NCI-H748 (cell line): ENCODE data around the gene PAK3.

Experiments
- DNase-seq: peaks from one replicate; lab custom pipeline; 2025; ENCODE audit not compliant: unreplicated experiment; lab: John Stamatoyannopoulos, UW

The PAK3 gene

DNA sequence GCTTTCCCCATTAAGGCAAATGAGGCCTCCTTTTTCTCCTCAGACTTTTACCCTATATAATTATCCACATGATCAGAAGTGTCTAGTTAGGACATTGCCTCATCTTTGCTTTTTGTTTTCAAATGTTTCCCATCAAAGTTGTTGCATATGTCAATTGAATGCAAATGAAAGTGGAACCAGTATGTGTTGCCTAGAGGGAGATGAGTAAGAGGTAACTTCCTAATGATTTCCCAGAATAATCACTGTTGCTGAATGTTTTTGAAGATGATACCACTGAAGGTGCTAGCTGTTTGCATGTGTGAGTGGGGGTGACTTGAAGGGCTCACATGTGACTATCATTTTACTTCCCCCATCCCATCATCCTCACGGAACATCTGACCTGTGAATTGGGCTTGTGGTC lies 33.9 kb downstream of the PAK3 start:
- DNase-seq, result no peak

DNA sequence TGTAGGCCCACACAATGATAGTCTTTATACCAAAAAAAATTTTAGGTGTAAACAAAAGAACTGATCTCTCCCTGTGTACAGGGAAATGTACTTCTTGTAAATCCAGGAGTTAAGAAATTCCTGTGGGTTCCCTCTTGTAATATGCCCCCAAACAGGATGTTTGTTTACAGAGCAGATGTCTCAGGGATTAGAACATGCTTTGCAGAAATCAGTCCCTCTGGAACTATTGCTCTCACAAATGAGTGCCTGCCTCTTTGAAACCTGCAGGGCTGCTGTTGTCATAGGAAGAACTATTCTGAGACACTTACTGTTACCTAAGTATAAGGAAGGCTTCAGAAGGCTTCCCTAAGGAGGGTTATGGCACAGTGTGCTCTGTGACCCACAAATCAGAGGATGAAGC lies 35.6 kb downstream of the PAK3 start:
- DNase-seq, result no peak

- DNase-seq, result no peak
These were observed 37.4 kb downstream of the PAK3 start for GRCh38 chrX:111133389-111133788.

GRCh38 chrX:111145878-111146277 lies 49.9 kb downstream of the PAK3 start:
- DNase-seq, result no peak

DNA sequence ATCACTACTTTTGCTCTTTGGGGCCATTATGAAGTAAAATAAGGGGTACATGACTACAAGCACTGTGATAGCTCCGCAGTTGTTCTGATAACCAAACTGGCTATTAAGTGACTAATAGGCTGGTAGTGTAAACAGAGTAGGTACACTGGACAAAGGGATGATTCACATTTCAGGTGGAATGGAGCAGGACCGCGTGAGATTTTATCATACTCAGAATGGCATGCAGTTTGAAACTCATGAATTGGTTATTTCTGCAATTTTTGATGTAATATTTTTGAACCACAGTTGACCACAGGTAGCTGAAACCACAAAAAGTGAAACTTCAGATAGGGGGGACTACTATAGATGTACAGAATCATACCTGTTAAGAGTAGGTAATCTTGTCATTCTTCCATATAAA lies 55.8 kb downstream of the PAK3 start:
- no peak for DNase-seq

GRCh38 chrX:111159232-111159631 lies 63.2 kb downstream of the PAK3 start:
- no peak for DNase-seq

GRCh38 chrX:111164728-111165127 lies 68.7 kb downstream of the PAK3 start:
- peak; percentile 10 for DNase-seq

GRCh38 chrX:111165902-111166301 lies 69.9 kb downstream of the PAK3 start:
- no peak for DNase-seq

GRCh38 chrX:111167334-111167733 lies 71.3 kb downstream of the PAK3 start:
- DNase-seq, result no peak

DNA sequence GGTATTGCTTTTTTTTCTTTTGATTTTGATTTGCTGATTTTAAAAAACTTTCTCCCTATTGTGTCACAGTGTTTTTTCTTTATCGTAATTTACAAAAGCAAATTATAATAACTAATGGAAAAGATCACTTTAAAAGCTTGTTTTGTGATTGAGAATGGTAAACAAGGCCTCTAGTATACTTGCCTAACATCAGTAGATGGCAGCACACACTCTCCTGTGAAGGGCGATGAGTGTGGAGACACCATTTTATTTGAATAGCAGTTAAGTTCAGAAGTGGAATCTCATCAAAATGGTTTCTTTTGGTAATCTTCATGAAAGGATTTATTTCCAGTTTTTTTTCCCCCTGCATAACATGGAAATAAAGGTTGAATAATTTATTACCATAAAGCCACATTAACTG lies 72.3 kb downstream of the PAK3 start:
- peak; percentile 69 for DNase-seq

GRCh38 chrX:111169141-111169540 lies 73.2 kb downstream of the PAK3 start:
- DNase-seq, result no peak

DNA sequence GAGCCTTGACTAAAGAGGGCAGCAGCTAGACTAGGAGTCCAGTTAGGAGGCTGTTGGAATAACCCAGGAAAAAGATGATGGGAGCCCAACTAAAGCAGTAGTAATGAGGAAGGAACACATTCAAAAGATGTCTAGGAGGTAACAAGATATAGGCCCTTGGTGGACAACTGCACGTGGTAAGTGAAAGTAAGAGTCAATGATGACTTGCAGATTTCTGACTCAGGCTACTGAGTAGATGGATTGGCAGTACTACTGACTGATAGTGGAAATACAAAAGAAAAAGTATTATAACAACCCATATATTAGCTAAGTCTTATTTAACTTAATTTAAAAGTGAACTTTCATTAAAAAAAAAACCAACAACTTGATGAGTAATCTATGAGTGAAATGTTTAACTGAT lies 74.0 kb downstream of the PAK3 start:
- DNase-seq, result no peak

- DNase-seq, result peak; percentile 69
These were observed 84.8 kb downstream of the PAK3 start for GRCh38 chrX:111180750-111181240.

DNA sequence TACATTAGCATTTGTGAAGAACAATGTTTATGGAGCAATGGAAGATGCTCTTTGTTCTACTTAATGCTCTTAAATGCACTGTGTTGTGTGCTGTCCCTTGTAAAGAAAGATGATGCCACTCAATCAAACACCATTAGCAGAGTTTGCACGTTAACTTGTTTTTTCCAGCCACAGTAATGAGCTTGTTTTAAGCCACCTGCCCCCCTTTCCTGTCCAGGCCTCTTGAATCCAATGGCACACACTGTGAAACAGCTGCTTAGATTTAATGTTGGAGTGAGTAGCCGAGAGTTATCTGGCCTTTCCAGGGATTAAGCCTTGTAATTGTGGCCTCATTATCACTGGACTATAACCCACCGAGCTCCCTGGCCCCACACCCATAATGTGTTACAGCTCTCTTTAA lies 86.0 kb downstream of the PAK3 start:
- peak; percentile 97 for DNase-seq

DNA sequence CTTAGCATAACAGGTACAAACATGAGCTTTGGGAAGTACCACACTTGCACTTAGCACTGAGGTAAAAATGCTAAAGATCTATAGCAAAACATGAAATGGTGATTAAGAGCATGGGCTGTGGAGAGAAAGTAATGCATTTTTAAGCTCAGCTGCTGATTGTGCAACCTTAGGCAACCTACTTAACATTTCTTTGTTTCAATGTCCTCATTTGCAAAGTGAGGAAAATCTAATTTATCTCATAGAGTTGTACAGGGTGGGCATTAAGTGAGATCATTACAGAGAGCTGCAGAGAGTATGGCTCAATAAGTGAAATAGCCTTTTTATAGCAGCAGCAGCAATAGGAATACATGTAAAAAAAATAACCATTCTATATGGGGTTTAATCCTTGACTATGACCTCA lies 87.0 kb downstream of the PAK3 start:
- peak; percentile 26 for DNase-seq

DNA sequence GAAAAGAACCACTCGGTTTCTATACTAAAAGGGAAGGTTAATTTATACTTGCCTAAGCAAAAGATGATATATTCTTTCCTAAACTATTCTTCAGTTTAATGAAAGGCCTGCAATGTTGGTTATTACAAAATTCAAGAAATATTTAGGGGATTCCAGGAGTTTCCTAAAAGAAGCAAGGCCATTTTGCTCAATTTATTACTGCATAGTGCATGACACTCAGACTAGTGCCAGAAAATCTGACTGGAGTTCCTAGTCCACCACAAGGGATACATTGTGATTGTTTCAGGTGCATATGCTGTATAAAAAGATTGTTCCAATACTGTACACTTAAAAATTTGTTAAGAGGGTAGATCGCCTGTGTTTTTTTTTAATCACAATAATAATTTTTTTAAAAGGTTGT lies 95.6 kb downstream of the PAK3 start:
- DNase-seq, result no peak

DNA sequence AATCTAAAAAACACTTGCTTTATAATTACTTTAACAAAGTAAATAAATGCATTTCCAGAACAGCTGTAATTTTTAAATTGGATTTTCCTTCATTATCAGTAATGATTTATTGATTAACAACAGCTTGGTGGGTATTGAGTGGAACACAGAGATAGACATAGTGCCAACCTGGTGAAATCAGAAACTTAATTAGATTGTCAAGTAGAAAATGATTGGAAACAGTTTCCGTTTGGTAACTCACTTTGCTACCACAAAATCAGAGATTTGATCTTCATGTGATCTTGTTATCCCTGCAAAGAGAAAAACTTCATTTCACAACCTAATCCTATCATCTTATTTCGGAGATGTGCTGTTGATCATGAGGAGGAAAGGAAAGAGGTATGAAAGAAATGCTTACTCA lies 103.5 kb downstream of the PAK3 start:
- DNase-seq, result no peak

DNA sequence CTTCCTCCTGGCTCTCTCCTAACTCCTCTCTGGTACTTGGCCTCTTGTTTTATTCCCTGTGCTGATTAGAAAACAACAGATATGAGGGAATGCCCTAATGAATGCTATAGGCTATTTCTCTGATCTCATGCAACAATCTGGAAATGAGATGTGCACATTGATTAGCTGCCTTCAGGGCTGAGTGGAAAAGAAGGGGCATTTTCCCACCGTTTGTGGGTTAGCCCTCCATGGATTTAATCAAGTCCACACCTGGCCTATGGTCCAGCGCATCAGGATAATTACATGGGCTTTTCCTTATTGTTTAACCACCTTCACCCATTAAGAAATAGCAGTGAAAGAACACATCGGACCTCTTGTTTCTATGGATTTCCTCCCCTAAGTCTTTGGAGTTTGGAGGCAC lies 104.3 kb downstream of the PAK3 start:
- peak; percentile 1 for DNase-seq

DNA sequence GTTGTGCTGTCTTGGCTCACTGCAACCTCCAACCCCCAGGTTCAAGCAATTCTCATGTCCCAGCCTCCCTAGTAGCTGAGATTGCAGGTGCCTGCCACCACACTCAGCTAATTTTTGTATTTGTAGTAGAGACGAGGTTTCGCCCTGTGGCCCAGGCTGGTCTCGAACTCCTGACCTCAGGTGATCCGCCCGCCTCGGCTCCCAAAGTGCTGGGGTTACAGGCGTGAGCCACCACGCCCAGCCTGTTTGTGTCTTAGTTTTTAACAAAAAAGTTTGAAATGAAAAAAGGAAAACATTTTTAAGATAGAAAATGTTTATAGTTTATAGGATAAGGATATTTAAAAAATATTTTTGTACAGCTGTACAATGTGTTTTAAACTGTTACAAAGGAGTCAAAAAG lies 111.9 kb downstream of the PAK3 start:
- no peak for DNase-seq

- no peak for DNase-seq
These were observed 120.4 kb downstream of the PAK3 start for GRCh38 chrX:111216293-111216801.

- peak; percentile 51 for DNase-seq
These were observed 148.3 kb downstream of the PAK3 start for GRCh38 chrX:111244235-111244750.

- DNase-seq, result no peak
These were observed 159.1 kb downstream of the PAK3 start for GRCh38 chrX:111254896-111255693.

DNA sequence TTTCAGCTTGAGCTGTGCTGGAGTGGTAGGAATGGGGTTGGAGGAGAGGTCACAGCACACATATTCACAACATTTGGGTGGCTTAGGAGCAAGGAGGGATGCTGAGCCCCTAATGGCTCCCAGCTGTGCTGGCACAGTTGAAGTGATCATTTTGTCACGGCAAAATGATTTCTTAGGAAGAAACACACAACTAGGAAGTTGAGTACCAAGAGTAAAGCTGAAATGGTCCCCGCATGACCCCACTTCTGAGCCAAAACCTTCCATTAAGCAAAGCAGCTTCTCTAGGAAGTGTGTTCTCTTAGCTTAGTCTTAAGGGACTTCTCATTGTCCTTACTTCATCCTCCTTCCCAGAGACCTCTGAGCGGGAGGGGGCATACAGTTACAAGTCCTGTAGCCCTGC lies 161.7 kb downstream of the PAK3 start:
- no peak for DNase-seq
